GM18858 (cell line): Measurements from ENCODE around the gene LITAF.
"Not testable (repeated sequence)": the region's sequence is repeated elsewhere in the genome, so short reads cannot be mapped to it uniquely, and the experiment has no call there.

Source experiments
- ATAC-seq: cut with Tn5 transposase; IDR thresholded peaks from one replicate; pipeline ENCODE4 v1.9.1; 2021; ENCODE audit not compliant: unreplicated experiment

Gene LITAF

DNA sequence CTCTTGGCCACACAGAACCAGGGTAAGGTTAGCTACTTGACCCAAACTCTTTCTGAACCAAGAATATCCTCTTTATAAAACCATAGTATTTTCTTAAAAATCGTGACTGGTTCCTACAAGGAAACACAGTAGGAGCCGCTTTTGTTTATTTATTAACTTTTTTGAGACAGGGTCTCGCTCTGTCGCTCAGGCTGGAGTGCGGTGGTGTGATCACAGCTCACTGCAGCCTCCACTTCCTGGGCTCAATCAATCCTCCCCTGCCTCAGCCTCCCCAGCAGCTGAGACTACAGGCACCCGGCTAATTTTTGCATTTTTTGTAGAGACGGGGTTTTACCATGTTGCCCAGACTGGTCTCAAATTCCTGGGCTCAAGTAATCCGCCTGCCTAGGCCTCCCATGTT, 14.7 kb upstream of the LITAF start:
- no peak for ATAC-seq

DNA sequence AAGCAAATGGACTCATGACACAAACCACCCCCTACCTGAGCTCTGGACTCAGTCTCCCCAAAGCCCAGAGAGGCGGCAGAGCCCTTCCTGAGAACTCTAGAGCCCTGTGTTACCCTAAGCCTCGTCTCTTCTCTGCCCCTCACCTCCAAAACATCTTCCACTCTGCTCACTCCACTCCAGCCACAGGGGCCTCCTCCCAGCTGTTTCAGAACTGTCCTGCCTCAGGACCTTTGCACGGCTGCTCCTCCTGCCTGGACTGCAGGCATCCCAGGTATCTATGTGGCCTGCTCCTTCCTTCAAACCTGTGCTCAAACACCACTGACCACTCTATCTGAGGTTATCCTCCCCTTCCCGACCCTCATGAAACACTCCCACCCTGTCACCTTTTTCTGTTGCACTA, 12.9 kb upstream of the LITAF start:
- no peak for ATAC-seq

DNA sequence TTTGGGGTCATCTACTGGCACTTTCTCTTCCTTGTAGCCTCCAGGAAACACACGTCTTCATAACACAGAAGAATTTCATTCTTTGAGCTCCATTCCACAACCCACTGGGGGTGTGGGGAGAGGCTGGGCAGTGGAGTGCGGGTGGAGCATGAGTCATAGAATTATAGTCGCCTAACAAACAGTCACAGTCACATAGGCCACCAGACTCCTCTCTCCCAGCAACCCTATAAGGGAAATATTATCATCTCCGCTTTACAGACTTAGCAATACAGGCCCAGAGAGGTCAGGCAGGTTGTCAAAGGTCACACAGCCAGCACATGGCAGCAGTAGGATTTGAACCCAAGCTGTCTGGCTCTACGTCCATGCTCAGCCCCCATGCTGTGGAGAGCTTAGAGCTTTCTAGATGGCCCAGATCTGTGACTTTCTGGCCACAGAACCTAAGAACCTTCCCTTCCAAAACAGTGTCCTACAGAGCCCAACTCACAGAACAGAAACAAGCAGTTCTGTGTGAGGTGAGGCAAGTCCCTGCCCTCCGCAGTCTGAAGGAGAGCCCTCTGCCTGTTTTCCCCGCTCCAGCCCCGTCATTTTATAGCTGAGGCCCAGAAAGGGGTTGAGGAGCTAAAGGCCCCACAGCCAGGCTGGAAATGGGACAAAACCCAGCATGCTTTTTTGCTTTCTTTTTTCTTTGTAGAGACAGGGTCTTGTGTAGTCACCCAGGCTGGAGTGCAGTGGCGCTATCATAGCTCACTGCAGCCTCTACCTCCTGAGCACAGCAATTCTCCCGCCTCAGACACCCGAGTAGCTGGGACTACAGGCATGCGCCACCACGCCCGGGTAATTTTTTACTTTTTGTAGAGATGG, 10.7 kb upstream of the LITAF start:
- ATAC-seq = no peak

DNA sequence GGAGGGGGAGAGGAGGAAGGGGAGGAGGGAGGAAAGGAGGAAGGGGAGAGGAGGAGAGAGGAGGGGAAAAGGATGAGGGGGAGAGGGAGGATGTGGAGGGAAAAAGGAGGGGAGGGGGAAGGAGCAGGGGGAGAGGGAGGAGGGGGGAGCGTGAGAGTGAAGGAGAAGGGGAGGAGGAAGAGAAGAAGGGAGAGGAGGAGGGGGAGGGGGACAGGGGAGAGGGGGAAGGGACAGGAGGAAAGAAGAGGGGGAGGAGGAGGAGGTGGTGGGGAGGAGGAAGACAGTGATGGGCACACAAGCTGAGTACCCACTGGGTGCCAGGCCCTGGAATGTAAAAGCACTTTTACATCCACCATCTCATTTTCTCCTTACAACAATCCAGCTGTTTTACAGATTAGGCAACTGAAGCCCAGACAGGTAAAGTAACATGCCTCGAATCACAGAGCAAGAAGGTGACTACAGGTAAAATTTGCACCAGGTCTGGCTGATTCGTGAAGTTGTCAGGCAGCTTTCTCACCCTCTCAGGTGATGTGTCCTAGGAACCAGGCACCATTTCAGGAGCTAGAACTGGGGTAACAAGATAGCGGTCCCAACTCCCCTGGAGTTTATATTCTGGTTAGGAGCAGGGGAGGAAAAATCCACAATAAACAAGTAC, 10.0 kb upstream of the LITAF start:
- ATAC-seq = no peak

DNA sequence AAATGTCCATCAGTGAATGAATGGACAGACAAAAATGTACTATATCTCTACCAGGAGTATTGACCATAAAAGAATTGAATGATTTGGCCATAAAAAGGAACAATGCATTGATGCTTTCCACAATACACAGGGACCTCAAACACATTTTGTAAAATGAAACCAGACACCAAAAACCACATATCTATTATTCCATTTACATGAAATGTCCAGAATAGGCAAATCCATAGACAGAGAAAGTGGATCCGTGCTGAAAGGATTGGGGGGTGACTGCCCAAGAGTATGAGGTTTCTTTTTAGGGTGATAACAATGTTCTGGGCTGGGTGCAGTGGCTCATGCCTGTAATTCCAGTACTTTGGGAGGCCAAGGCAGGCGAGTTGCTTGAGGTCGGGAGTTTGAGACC, 6.9 kb upstream of the LITAF start:
- no peak for ATAC-seq

DNA sequence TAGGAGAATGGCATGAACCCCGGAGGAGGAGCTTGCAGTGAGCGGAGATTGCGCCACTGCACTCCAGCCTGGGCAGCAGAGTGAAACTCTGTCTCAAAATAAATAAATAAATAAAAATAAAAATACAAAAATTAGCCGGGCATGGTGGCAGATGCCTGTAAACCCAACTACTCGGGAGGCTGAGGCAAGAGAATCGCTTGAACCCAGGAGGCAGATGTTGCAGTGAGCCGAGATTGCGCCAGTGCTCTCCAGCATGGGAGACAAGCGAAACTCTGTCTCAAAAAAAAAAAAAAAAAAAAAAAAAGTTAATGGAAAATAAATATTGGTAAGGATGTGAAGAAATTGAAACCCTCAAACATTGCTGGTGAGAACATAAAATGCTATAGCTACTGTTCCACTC, 6.4 kb upstream of the LITAF start:
- ATAC-seq = not testable (repeated sequence)

DNA sequence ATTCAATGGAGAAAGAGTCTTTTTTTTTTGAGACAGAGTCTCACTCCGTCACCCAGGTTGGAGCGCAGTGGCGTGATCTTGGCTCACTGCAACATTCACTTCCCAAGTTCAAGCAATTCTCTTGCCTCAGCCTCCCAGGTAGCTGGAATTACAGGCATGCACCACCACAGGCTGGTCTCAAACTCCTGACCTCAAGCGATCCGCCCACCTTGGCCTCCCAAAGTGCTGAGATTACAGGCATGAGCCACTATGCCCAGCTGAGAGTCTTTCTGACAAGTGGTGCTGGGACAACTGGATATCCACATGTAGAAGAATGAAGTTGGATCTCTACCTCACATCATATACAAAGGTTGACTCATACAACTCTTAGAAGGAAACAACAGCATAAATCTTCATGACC, 4.9 kb upstream of the LITAF start:
- ATAC-seq = not testable (repeated sequence)

DNA sequence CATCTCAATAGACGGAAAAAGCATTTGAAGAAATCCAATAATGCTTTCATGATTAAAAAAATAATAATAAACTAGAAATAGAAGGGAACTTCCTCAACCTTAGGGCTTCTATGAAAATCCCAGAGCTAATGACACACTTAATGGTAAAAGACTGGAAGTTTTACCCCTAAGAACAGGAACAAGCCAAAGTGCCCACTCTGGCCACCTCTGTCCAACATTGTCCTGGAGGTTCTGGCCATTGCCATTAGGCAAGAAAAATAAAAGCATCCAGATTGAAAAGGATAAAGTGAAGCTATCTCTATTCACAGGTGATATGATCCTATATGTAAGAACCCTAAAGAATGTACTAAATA, 2.5 kb upstream of the LITAF start:
- ATAC-seq = no peak

DNA sequence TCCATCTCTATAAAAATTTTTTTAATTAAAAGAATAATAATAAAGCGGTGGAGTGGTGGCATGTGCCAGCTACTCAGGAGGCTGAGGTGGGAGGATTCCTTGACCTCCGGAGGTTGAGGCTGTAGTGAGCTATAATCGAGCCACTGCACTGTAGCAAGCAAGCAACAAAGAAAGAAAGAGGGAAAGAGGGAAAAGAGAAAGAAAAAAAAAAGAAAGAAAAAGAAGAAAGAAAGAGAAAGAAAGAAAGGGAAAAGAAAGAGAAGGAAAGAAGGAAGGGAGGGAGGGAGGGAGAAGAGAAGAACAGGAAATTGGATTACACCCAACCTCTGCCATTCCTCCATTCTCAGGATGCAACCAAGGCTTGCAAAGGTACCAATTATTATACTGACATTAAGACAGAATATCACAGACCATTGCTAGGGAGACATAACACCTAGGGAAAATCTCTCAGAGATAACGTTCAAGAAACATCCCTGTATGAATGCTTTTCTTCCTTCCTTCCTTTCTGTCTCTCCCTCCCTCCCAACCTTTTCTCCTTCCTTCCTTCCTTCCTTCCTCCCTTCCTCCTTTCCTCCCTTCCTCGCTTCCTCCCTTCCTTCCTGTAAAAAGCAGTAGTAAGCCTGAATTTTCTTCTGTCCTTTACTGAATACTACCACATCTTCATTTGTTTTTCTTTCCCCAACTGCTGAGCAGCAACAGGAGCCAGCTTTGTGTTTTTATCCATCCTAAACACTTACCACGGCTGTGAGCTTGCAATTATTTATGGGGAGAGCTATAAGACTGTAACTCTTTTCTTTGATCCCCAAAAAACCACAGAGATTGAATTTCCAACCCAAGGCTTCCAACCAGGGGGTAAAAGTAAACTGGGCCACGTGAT, 1.8 kb upstream of the LITAF start:
- no peak for ATAC-seq

DNA sequence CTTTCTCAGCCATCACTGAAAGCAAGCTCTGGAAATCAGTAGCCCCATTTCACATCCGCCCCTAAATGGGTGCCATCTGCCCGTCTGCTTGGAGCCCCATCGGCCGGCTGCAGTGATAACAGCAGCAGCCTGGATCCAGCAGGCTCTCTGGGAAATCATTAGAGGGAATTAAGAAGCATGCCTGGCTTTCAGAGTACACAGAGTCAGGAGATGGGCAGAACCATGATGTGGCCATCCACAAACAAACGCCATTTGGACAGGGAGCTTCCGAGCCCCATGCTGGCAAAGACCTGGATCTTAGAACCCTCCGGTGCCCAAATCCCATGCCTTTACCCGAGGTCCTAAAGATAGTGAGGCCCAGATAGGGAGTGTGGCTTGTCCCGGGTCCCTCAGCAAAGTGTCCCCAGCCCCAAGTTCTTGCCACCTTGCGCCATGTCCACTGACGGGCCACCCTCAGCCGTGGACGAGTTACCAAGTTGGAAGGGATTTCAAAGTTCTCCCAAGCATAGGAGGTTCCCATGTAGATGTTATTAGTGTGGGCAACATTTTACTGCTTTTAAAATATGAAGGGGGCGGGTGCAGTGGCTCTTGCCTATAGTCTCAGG, 1.0 kb upstream of the LITAF start:
- ATAC-seq = no peak

DNA sequence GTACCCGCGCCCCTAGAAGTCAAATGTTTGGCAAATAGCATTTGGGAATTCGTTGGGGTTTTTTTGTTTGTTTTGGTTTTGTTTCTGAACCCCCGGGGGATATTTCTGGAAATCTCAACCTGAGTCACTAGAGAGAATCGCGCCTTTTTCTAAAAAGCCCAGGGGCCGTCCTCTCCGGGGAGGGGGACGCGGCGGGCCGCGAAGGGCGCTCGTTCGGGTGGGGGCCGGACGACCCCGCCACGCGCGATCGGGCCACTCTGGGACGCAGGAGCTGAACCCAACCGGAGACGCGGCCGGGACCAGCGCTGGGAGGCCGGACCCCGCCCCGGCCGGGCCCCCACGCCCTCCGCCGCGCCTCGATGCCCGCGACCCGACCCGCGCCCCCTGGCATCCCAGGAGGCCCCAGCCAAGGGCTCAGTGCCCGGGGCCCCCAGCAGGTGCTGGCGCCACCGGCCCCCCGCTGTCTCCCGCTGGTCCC, 302 bp downstream of the LITAF start:
- no peak for ATAC-seq

DNA sequence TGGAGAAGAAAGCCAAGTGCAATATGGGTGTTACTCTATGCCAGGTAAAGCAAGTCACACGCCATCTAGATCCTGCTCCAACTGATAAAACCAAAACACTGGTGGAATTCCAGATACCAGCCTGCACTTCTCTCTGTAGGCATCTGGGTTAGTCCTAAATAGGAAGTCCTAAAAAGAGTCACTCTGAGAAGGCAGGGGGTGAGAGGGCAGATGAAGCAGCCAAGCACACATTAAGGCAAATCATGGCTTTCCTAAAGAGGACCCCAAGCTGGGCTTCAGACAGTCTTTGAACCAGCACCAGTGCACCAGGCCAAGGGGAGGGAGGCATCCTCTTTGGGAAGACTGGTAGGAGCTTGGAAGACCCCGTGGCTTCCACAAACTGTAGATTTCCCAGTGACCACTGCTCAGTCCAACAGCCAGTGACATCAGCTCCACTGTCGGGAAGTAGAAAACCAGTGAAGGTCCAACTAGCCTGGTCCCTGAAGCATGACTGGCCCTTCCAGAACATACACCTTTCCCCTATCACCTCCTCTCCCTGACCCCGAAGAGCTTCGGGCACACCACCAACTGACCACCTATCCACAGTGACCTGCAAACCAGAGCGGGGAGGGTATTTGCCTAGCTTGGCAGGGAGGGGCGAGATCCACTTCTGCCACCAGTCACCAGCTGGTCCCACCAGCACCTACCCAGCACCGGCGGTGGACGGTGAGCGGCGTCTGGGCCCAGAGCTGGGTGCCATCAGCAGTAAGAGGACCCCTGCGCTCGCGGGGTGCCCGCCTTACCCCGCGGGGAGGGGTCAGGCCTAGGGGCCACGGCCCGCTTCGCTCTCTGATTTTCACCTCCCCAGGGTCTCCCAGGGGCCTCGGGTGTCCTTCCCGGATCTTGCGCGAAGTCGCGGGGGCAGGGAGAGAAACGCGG, 1.0 kb downstream of the LITAF start:
- no peak for ATAC-seq

DNA sequence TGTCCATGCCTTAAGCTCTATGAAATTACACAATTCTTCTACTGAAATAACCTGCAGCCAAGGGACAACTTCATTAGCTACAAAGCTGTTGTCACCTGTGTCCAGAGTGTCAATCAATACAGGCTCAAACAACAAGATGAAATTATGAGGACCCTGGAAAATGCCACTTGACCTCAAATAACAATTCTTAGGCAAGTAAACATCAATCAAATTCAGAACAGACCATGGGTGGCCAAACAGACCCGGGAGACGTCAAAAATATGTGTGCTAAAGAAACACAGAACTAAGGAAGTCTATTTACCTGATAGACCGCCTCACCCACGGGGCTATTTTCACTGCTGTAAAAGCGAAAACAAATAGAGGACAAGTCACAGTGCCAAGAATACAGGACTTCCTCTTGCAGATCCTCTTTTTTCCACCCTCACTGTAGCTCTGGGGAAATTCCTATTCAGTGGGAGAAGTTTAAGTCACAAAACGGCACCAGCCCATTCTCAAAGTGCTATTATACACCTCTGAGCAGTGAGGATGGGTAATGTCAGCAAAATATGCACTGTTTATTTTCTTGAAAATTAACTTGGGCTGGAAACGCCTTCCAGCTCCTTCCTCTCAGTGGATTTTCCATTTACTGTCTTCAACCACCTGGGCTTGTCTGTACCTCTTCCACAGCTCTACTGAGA, 2.7 kb downstream of the LITAF start:
- no peak for ATAC-seq

DNA sequence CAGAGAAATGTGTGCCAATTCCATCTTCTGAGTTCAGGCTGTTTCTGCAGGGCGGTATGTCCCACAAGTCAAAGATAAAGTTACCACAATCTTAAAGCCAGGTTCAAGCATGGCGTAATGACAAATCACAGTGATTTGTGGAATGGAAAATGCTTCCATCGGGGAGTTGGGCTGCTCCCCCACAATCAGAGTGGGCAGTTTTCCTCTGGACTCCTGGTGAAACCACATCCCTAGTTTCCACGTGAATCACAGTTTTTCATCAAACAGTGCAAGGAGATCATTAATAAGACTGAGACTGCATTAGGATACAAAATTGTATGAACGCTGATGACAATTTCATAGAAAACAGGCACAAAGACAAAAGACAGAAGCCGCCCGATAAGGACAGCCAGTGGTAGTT, 3.6 kb downstream of the LITAF start:
- no peak for ATAC-seq

DNA sequence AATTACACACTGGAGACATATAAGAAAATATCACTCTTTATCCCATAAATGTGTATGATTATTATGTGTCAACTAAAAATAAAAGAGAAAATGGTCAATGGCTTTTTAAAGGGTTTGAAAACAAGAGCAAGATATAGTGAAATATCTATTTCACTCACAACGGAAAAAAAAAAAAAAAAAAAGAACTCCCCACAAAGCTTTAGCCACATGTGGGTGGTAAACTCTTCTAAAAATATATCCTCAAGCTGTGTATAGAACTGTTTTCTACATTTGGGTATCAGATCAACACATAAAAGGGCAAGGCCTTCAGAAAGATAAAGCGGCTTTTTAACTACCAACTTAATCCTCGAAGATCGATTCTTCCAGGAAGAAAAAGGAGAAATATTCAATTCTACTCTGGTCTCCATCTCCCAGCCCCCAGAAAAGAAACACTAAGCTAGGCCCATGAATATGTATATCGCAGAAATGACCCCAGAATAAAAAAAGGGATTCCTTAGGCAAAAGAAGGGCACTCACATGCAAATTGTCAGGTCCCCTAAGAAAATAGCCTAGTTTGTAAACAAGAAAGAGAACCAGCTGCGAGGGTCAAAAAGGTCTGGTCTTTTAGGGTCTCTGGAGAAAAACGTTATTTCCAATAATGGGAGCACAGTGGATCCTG, 4.4 kb downstream of the LITAF start:
- ATAC-seq = no peak

DNA sequence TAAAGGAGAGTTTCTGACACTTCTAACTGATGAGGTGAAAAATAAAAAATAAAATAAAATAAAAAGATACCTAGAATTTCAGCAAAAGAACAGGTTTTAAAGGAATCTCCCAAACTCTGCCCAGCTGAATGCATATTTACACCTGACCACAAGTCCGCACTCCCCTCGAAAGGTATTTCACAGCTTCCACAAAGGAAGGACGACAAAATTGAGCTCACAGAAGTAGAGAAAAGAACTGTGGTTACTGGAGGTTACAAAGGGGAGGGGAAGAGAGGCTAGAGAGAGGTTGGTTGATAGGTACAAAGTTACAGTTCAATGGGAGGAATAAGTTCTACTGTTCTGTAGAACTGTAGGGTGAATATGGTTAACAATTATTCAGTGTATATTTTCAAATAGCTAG, 5.0 kb downstream of the LITAF start:
- ATAC-seq = no peak

DNA sequence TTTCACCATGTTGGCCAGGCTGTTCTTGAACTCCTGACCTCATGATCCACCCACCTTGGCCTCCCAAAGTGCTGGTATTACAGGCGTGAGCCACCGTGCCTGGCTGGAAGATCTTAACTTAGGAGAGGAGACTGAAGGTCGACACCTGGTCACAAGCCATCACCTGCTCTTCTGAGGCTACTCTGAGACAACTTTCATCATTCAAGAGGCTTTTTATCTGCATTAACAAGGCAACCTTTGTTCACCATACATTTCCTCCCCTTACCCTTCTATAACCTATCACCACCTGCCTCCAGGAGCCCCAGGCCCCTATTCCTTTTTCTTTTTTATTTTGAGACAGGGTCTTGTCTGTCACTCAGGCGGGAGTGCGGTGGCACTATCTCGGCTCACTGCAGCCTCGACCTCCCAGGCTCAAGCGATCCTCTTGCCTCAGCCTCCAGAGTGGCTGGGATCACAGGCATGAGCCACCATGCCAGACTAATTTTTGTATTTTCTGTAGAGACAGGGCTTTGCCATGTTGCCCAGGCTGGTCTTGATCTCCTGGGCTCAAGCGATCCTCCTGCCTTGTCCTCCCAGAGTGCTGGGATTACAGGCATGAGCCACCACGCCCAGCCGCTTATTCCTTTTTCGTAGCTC, 6.2 kb downstream of the LITAF start:
- ATAC-seq = no peak

DNA sequence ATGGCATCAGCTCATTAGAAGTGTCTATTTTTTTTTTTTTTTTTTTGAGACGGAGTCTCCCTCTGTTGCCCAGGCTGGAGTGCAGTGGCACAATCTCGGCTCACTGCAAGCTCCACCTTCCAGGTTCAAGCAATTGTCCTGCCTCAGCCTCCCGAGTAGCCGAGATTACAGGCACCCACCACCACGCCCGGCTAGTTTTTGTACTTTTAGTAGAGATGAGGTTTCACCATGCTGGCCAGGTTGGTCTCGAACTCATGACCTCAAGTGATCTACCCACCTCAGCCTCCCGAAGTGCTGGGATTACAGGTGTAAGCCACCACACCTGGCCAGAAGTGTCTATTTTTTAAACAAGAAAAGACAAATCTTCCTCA, 9.4 kb downstream of the LITAF start:
- not testable (repeated sequence) for ATAC-seq
